Measurements from ENCODE around the gene BOD1. TPM values are rescaled to one million over a fixed set of nuclear protein-coding genes. Genes with fewer than 3 reads are reported as not detected.

BOD1 gene
- total and polyA plus RNA-seq, 2 of the 8 experiments (the other 6 are each of a cell fraction or from before 2014, with no cell fraction given): 107 to 149 TPM

DNA sequence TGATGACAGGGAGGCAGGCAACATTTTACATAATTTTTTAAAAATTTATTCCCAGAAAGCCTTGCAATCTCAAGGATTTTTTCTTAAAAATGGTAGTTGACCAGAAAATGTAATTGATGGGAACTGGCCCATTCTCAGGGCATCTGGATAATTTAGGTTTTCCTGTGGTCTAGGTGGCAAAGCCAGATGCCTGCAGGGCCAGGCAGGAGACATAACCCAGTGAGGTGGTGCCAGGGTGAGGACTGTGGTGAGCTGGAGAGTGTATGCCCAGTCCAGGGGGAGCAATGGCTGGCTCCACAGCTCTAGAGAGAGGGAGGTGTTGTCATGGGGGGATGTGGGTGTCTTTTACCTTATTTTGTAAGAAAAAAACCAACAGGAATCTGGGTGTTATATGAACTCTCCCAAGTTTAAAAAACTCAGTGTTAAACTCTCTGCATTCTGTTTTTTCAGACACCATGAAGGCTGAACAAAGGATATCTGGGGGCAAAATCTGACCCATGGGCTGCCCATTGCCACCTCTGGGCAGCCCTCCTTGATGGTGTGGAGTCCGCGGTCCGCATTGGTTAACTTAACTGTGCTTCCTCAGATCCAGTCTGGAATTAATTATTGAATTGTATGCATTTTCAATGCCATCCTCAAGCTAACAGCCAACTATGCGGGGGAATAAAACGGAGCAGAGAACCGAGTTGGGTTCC lies 43.9 kb downstream of the BOD1 start:
- Histone ChIP-seq H3K56ac (replicated peaks; ENCODE audit: insufficient read length, low read depth, low read length) (no peak overlapping the region), H3K23me2 (ENCODE audit: low read depth, low read length) (no peaks in the 10 kb centered on the region), H3K79me1 (ENCODE audit: low read depth, low read length) (no peaks in the 10 kb centered on the region)

More for the DNA sequence above, 43.9 kb downstream of the BOD1 start:
- Histone ChIP-seq H3K4me1 (replicated peaks in 1 of 4; ENCODE audit: control insufficient read depth in 3 of 4, insufficient read depth in 4 of 4, low read length in 3 of 4) (peaks cover 0 to 7% (median 3%) of the 10 kb centered on the region in 4 experiments; a peak in 6 of 7 replicates), H3K36me3 (ENCODE audit: control insufficient read depth in 2 of 4, insufficient read depth in 4 of 4, low read length in 3 of 4) (no peaks in the 10 kb centered on the region), H3K18ac (ENCODE audit: extremely low read depth, low read length) (no peak overlapping the region), H2BK5ac (ENCODE audit: low read depth, low read length) (no peak overlapping the region; the same call in 1 of the 2 replicates), H3K9me3 (ENCODE audit: insufficient read depth in 2 of 2, low read depth in 1 of 2, low read length in 1 of 2) (peaks cover 0 to 5% of the 10 kb centered on the region in 2 experiments; a peak in 2 of 4 replicates), H4K8ac (ENCODE audit: extremely low read depth, insufficient read depth, low read length) (no peak overlapping the region), H2BK20ac (ENCODE audit: low read length) (no peak overlapping the region), H3K4ac (replicated peaks; ENCODE audit: insufficient read length, low read depth, low read length) (no peak overlapping the region), H2BK120ac (replicated peaks; ENCODE audit: low read depth, low read length) (no peak overlapping the region), H4K20me1 (replicated peaks in 1 of 2; ENCODE audit: control insufficient read depth in 1 of 2, insufficient read depth in 2 of 2, low read length in 2 of 2) (no peaks in the 10 kb centered on the region), H4K91ac (replicated peaks; ENCODE audit: insufficient read length, low read length) (peak overlapping the region; percentile 57), H3K23ac (ENCODE audit: insufficient read length) (no peak overlapping the region), H2BK12ac (ENCODE audit: low read depth, low read length) (no peak overlapping the region), H3K4me3 (ENCODE audit: extremely low read depth in 1 of 4, insufficient read depth in 2 of 4, low read depth in 3 of 4, low read length in 4 of 4) (peak overlapping the region in 1 of 4 experiments; percentile 39; a peak in 1 of 8 replicates), H3K4me2 (ENCODE audit: insufficient read depth in 1 of 2, low read depth in 2 of 2, low read length in 2 of 2) (peak overlapping the region in 1 of 2 experiments; percentile 41; a peak in 3 of 4 replicates), H3K14ac (ENCODE audit: insufficient read length) (no peak overlapping the region), H3K27ac (ENCODE audit: low read depth, low read length) (no peak overlapping the region), H3K79me2 (ENCODE audit: control insufficient read depth in 1 of 2, insufficient read depth in 2 of 2, low read length in 2 of 2) (no peaks in the 10 kb centered on the region), H2BK15ac (ENCODE audit: low read length) (no peak overlapping the region), H3K27me3 (replicated peaks in 1 of 4; ENCODE audit: control insufficient read depth in 3 of 4, extremely low read depth in 1 of 4, insufficient read depth in 3 of 4, low read length in 3 of 4) (peaks cover 0 to 2% (median 0%) of the 10 kb centered on the region in 4 experiments; a peak in 2 of 7 replicates), H3K9ac (replicated peaks in 1 of 4; ENCODE audit: extremely low read depth in 1 of 4, low read depth in 3 of 4, low read length in 3 of 4) (no peak overlapping the region), H4K5ac (ENCODE audit: insufficient read length, low read depth, low read length) (no peak overlapping the region), H2AFZ (ENCODE audit: low read length) (peak overlapping the region; percentile 93; the same call in 1 of the 2 replicates), H2AK5ac (ENCODE audit: low read depth, low read length) (no peak overlapping the region)
- ChIA-PET POLR2A (ENCODE audit: partially characterized antibody) (interaction anchor here (2.0 kb wide), 1 partner anchor 244 kb away, joined by 12 read pairs; the partner anchor contains the start of gene STC2), CTCF (ENCODE audit: partially characterized antibody) (interaction anchor here (0.6 to 6.0 kb wide), 31 partner anchors 9 to 454 kb away, joined by 3 to 33 read pairs (median 4); no protein-coding TSS in a partner anchor)
- TF ChIP-seq CBX5 (IDR thresholded peaks at IDR 0.05; ENCODE audit: low read depth, low read length): no peak
- FAIRE-seq (no peak), DNase-seq (ENCODE audit: low read depth in 1 of 2, low spot score in 2 of 2) (no peak)
- WGBS, 2 experiments (ENCODE audit: extremely low coverage in 1 of 2, insufficient coverage in 1 of 2, insufficient read length in 1 of 2, insufficient replicate concordance in 2 of 2, low coverage in 1 of 2, low lambda C conversion rate in 2 of 2, missing lambda C conversion rate in 1 of 2): 44% methylated on average over 6 of the region's 6 CpGs; no CpG with 5 or more reads in 1 of the 2 experiments

All from H1 (cell line).